Mammary epithelial cell (primary cell): ENCODE measurements around the gene ACOT12.

ENCODE experiments used
- CTCF ChIP-seq, 2 donors: IDR thresholded peaks in 1 of 2; conservative IDR thresholded peaks in 1 of 2; 2 replicates each; pipeline ENCODE4 v1.5.1; 2011 to 2012; ENCODE audit warnings: inconsistent platforms in 2 of 2, low read length in 2 of 2, mild to moderate bottlenecking in 2 of 2, control low read depth in 1 of 2, low read depth in 1 of 2; ENCODE audit not compliant: insufficient read depth in 1 of 2; ENCODE audit errors: extremely low read depth in 1 of 2
- EZH2 ChIP-seq: IDR thresholded peaks from 2 replicates; pipeline ENCODE4 v1.6.1; 2012; ENCODE audit warnings: low read length, inconsistent platforms, borderline replicate concordance

- TF ChIP-seq CTCF (conservative IDR thresholded peaks at IDR 0.05 in 1 of 2, IDR thresholded peaks at IDR 0.05 in 1 of 2; ENCODE audit: extremely low read depth in 1 of 2, insufficient read depth in 1 of 2, low read depth in 1 of 2, low read length in 2 of 2) (no peak), EZH2 (no peak)
Measured at GRCh38 chr5:81422671-81423070, 28.7 kb upstream of the ACOT12 start.
